Caco-2 (cell line): ENCODE measurements around the gene ERP44. TPM values are rescaled to one million over a fixed set of nuclear protein-coding genes. Genes with fewer than 3 reads are reported as not detected.
A peak's percentile ranks its signal among the peaks of the same experiment; 100 is the strongest.
"Not testable (repeated sequence)": the region's sequence is repeated elsewhere in the genome, so short reads cannot be mapped to it uniquely, and the experiment has no call there.

Source experiments
- BruUV-seq: library from RNA; stranded (reverse); fragments of 400-500 nt; replicated peaks from 2 replicates; lab custom pipeline; 2021; lab: Mats Ljungman, UMichigan
- CTCF ChIA-PET: fragments of 300-600 bp; sonication (Branson Sonifier 250); formaldehyde crosslinking; loops from one replicate; lab custom pipeline; 2022; ENCODE audit warnings: antibody characterized with exemption; lab: Charles Lee
- POLR2A ChIA-PET: fragments of 300-600 bp; sonication (Branson Sonifier 250); formaldehyde crosslinking; loops from one replicate; lab custom pipeline; 2022; ENCODE audit warnings: antibody characterized with exemption; lab: Charles Lee
- DNase-seq, 2 experiments: peaks; one replicate each; pipeline versions ENCODE4 v3.0.0 to v3.0.0-alpha.2; 2020 to 2022
- H3K27me3 ChIP-seq: replicated peaks from 2 replicates; pipeline ENCODE4 v1.6.0; 2011; ENCODE audit warnings: low read length; ENCODE audit not compliant: control insufficient read depth, insufficient read depth
- H3K36me3 ChIP-seq: 2 replicates; pipeline ENCODE4 v1.5.1; 2011; ENCODE audit warnings: low read length; ENCODE audit not compliant: control insufficient read depth, insufficient read depth
- H3K4me1 ChIP-seq: fragments of 250-450 bp; sonication (Bioruptor Pico); 2 replicates; pipeline ENCODE4 v1.5.1; 2020; ENCODE audit warnings: mild to moderate bottlenecking
- H3K4me3 ChIP-seq: 2 replicates; pipeline ENCODE4 v1.5.1; 2011; ENCODE audit warnings: low read depth, mild to moderate bottlenecking, control low read depth, low read length
- H3K9me3 ChIP-seq: fragments of 250-450 bp; sonication (Bioruptor Pico); 2 replicates; pipeline ENCODE4 v1.5.1; 2020; ENCODE audit warnings: mild to moderate bottlenecking, moderate library complexity
- H3K27ac Mint-ChIP-seq: one replicate; pipeline ENCODE4 v1.8.0; 2022; ENCODE audit warnings: mixed read lengths; ENCODE audit not compliant: unreplicated experiment
- H3K27me3 Mint-ChIP-seq: one replicate; pipeline ENCODE4 v1.8.0; 2022; ENCODE audit warnings: mixed read lengths; ENCODE audit not compliant: insufficient read depth, unreplicated experiment
- H3K36me3 Mint-ChIP-seq: one replicate; pipeline ENCODE4 v1.8.0; 2022; ENCODE audit warnings: mild to moderate bottlenecking, mixed read lengths; ENCODE audit not compliant: insufficient read depth, unreplicated experiment
- H3K4me1 Mint-ChIP-seq: one replicate; pipeline ENCODE4 v1.8.0; 2022; ENCODE audit warnings: low read depth, mixed read lengths; ENCODE audit not compliant: unreplicated experiment
- H3K4me3 Mint-ChIP-seq: one replicate; pipeline ENCODE4 v1.8.0; 2022; ENCODE audit warnings: mild to moderate bottlenecking, moderate library complexity, mixed read lengths; ENCODE audit not compliant: unreplicated experiment
- H3K9me3 Mint-ChIP-seq: one replicate; pipeline ENCODE4 v1.8.0; 2022; ENCODE audit warnings: mixed read lengths; ENCODE audit not compliant: unreplicated experiment
- CTCF ChIP-seq, 2 experiments: fragments of 200-600 bp in 1 of 2; IDR thresholded peaks; 1 replicate in 1 of 2; 2 replicates in 1 of 2; pipeline versions ENCODE4 v1.5.1 to v1.8.0; 2011 to 2022; ENCODE audit warnings: antibody characterized with exemption in 1 of 2, control low read depth in 1 of 2, inconsistent platforms in 1 of 2, low read depth in 1 of 2, low read length in 1 of 2, mild to moderate bottlenecking in 1 of 2, moderate library complexity in 1 of 2; ENCODE audit not compliant: insufficient read depth in 1 of 2, severe bottlenecking in 1 of 2, unreplicated experiment in 1 of 2
- intact Hi-C: fragments of 100-400 bp; cut with micrococcal nuclease; formaldehyde crosslinking; loops from one replicate; pipeline ENCODE4 v1.10.0; 2022; ENCODE audit not compliant: unreplicated experiment
- total RNA-seq: library from RNA; stranded (reverse); gene quantifications from 2 replicates; pipeline ENCODE4 v1.2.3, GENCODE V29; 2022

Gene ERP44
- total RNA-seq, 1 experiment from 2014 or later, result 25.6 TPM

- BruUV-seq, result no TSS peak
- Mint-ChIP-seq H3K4me1 (peaks cover 7% of the 10 kb centered on the region), H3K4me3 (peak overlapping the region; percentile 96), H3K36me3 (peaks cover 12% of the 10 kb centered on the region), H3K9me3 (no peaks in the 10 kb centered on the region), H3K27me3 (no peaks in the 10 kb centered on the region), H3K27ac (peak overlapping the region; percentile 97)
- ChIA-PET POLR2A (no interaction called here), CTCF (no interaction called here)
- Histone ChIP-seq H3K27me3 (no peaks in the 10 kb centered on the region), H3K36me3 (no peaks in the 10 kb centered on the region), H3K9me3 (no peaks in the 10 kb centered on the region), H3K4me1 (peaks cover 6% of the 10 kb centered on the region; the same call in 1 of the 2 replicates), H3K4me3 (peak overlapping the region; percentile 99)
- TF ChIP-seq CTCF (IDR thresholded peaks at IDR 0.05; ENCODE audit: insufficient read depth in 1 of 2, low read depth in 1 of 2, low read length in 1 of 2, severe bottlenecking in 1 of 2, unreplicated experiment in 1 of 2), result no peak
- peak; percentile 43 for DNase-seq
- intact Hi-C loops, result loop anchor here (2.0 to 5.0 kb wide), 5 partner anchors 71 to 279 kb away; partner anchors contain the start of genes NR4A3 and STX17
Measured at GRCh38 chr9:100099722-100100042, 882 bp upstream of the ERP44 start.

- TF ChIP-seq CTCF (IDR thresholded peaks at IDR 0.05; ENCODE audit: insufficient read depth in 1 of 2, low read depth in 1 of 2, low read length in 1 of 2, severe bottlenecking in 1 of 2, unreplicated experiment in 1 of 2), result no peak
- H3K4me3 ChIP-seq, result peak overlapping the region; percentile 99
- ChIA-PET CTCF (no interaction called here), POLR2A (interaction anchor here (0.6 kb wide), 1 partner anchor 14 kb away, joined by 4 read pairs; no protein-coding TSS in a partner anchor)
- Mint-ChIP-seq H3K36me3 (peaks cover 12% of the 10 kb centered on the region), H3K9me3 (no peaks in the 10 kb centered on the region), H3K4me3 (peak overlapping the region; percentile 96), H3K27me3 (no peaks in the 10 kb centered on the region), H3K27ac (peak overlapping the region; percentile 97), H3K4me1 (peaks cover 7% of the 10 kb centered on the region)
- H3K36me3 ChIP-seq, result no peaks in the 10 kb centered on the region
- BruUV-seq, result TSS peak; percentile 45
- no peaks in the 10 kb centered on the region for H3K9me3 ChIP-seq
- peak; percentile 84 to 89 for DNase-seq
- intact Hi-C loops, result loop anchor here (2.0 to 5.0 kb wide), 5 partner anchors 69 to 277 kb away; partner anchors contain the start of genes NR4A3 and STX17
- H3K4me1 ChIP-seq, result peaks cover 11% of the 10 kb centered on the region; the same call in 1 of the 2 replicates
- H3K27me3 ChIP-seq, result no peaks in the 10 kb centered on the region
Measured at GRCh38 chr9:100098046-100098886, 534 bp downstream of the ERP44 start.

GRCh38 chr9:100096378-100096916 is 2.4 kb downstream of the ERP44 start:
- no peaks in the 10 kb centered on the region for H3K27me3 Mint-ChIP-seq
- H3K36me3 ChIP-seq, result no peaks in the 10 kb centered on the region
- DNase-seq, result no peak
- H3K4me1 Mint-ChIP-seq, result peaks cover 7% of the 10 kb centered on the region
- no peak overlapping the region for H3K27ac Mint-ChIP-seq
- POLR2A ChIA-PET, result no interaction called here
- intact Hi-C loops, result loop anchor here (5.0 kb wide), 2 partner anchors 116 to 226 kb away; no protein-coding TSS in a partner anchor
- H3K9me3 ChIP-seq, result no peaks in the 10 kb centered on the region
- H3K36me3 Mint-ChIP-seq, result peaks cover 12% of the 10 kb centered on the region
- peak overlapping the region; percentile 9 for H3K4me3 Mint-ChIP-seq
- H3K9me3 Mint-ChIP-seq, result no peaks in the 10 kb centered on the region
- no peak for TF ChIP-seq CTCF (IDR thresholded peaks at IDR 0.05; ENCODE audit: insufficient read depth in 1 of 2, low read depth in 1 of 2, low read length in 1 of 2, severe bottlenecking in 1 of 2, unreplicated experiment in 1 of 2)
- H3K4me3 ChIP-seq, result no peak overlapping the region
- H3K4me1 ChIP-seq, result peaks cover 11% of the 10 kb centered on the region; the same call in 1 of the 2 replicates
- CTCF ChIA-PET, result no interaction called here
- no peaks in the 10 kb centered on the region for H3K27me3 ChIP-seq
- BruUV-seq, result no TSS peak

- H3K36me3 ChIP-seq, H3K27ac Mint-ChIP-seq, POLR2A ChIA-PET, H3K27me3 ChIP-seq, CTCF ChIA-PET, H3K9me3 ChIP-seq, DNase-seq, intact Hi-C loops, H3K4me3 Mint-ChIP-seq, H3K4me1 Mint-ChIP-seq, BruUV-seq, H3K4me3 ChIP-seq, H3K9me3 Mint-ChIP-seq, H3K27me3 Mint-ChIP-seq: not testable (repeated sequence)
- H3K36me3 Mint-ChIP-seq, result peaks cover 12% of the 10 kb centered on the region
- H3K4me1 ChIP-seq, result peaks cover 14% of the 10 kb centered on the region; the same call in 1 of the 2 replicates
Measured at GRCh38 chr9:100094411-100094810, 4.4 kb downstream of the ERP44 start.
